Measurements from ENCODE around the gene KCNQ1.

Gene KCNQ1

GRCh38 chr11:2651826-2652271 lies 207.0 kb downstream of the KCNQ1 start:
- TF ChIP-seq CTCF (IDR thresholded peaks at IDR 0.05; ENCODE audit: low read length) (no peak), EZH2 (IDR thresholded peaks at IDR 0.05; ENCODE audit: borderline replicate concordance, low read length) (no peak)
- H4K20me1 ChIP-seq (ENCODE audit: insufficient read depth, low read length): no peaks in the 10 kb centered on the region
- no peaks in the 10 kb centered on the region for H3K79me2 ChIP-seq (ENCODE audit: insufficient read depth, low read length)
- H3K9me3 ChIP-seq (ENCODE audit: low read length): peaks cover 15% of the 10 kb centered on the region
- no peak overlapping the region for H3K4me2 ChIP-seq (ENCODE audit: low read length)
- no peaks in the 10 kb centered on the region for H3K9me2 ChIP-seq (ENCODE audit: low read depth, low read length)
- no peak overlapping the region for H2AFZ ChIP-seq (ENCODE audit: low read length)
- no peak overlapping the region for H3K27ac ChIP-seq (ENCODE audit: low read depth, low read length, poor library complexity, severe bottlenecking)
- H3K27me3 ChIP-seq (ENCODE audit: insufficient read depth, low read length): no peaks in the 10 kb centered on the region
- H3K9ac ChIP-seq (ENCODE audit: low read length): no peak overlapping the region
- H3K4me1 ChIP-seq (ENCODE audit: insufficient read depth, low read length, severe bottlenecking): no peaks in the 10 kb centered on the region
- no peak overlapping the region for H3K4me3 ChIP-seq (ENCODE audit: low read depth, low read length, poor library complexity, severe bottlenecking)
- no peaks in the 10 kb centered on the region for H3F3A ChIP-seq (ENCODE audit: insufficient read depth, low read length)
- no peaks in the 10 kb centered on the region for H3K36me3 ChIP-seq (ENCODE audit: insufficient read depth, low read length)

GRCh38 chr11:2652333-2653197 lies 207.8 kb downstream of the KCNQ1 start:
- H3K9me3 ChIP-seq (ENCODE audit: low read length): peaks cover 15% of the 10 kb centered on the region

GRCh38 chr11:2653198-2653551 lies 208.4 kb downstream of the KCNQ1 start:
- no peak for TF ChIP-seq EZH2 (IDR thresholded peaks at IDR 0.05; ENCODE audit: borderline replicate concordance, low read length)
- no peak for TF ChIP-seq CTCF (IDR thresholded peaks at IDR 0.05; ENCODE audit: low read length)
- no peak overlapping the region for H3K4me3 ChIP-seq (ENCODE audit: low read depth, low read length, poor library complexity, severe bottlenecking)
- no peaks in the 10 kb centered on the region for H3K9me2 ChIP-seq (ENCODE audit: low read depth, low read length)
- no peaks in the 10 kb centered on the region for H3K27me3 ChIP-seq (ENCODE audit: insufficient read depth, low read length)
- no peaks in the 10 kb centered on the region for H4K20me1 ChIP-seq (ENCODE audit: insufficient read depth, low read length)
- no peaks in the 10 kb centered on the region for H3K36me3 ChIP-seq (ENCODE audit: insufficient read depth, low read length)
- H3K79me2 ChIP-seq (ENCODE audit: insufficient read depth, low read length): no peaks in the 10 kb centered on the region
- H3K4me1 ChIP-seq (ENCODE audit: insufficient read depth, low read length, severe bottlenecking): no peaks in the 10 kb centered on the region
- H3K27ac ChIP-seq (ENCODE audit: low read depth, low read length, poor library complexity, severe bottlenecking): no peak overlapping the region
- no peak overlapping the region for H2AFZ ChIP-seq (ENCODE audit: low read length)
- peaks cover 15% of the 10 kb centered on the region for H3K9me3 ChIP-seq (ENCODE audit: low read length)
- no peaks in the 10 kb centered on the region for H3F3A ChIP-seq (ENCODE audit: insufficient read depth, low read length)
- no peak overlapping the region for H3K4me2 ChIP-seq (ENCODE audit: low read length)
- H3K9ac ChIP-seq (ENCODE audit: low read length): no peak overlapping the region

More at GRCh38 chr11:2652333-2653197, 207.8 kb downstream of the KCNQ1 start:
- no peak overlapping the region for H3K4me3 ChIP-seq (ENCODE audit: low read depth, low read length, poor library complexity, severe bottlenecking)
- no peak overlapping the region for H2AFZ ChIP-seq (ENCODE audit: low read length)
- H3K9ac ChIP-seq (ENCODE audit: low read length): no peak overlapping the region
- no peak overlapping the region for H3K4me2 ChIP-seq (ENCODE audit: low read length)
- H3K79me2 ChIP-seq (ENCODE audit: insufficient read depth, low read length): no peaks in the 10 kb centered on the region
- no peaks in the 10 kb centered on the region for H3K4me1 ChIP-seq (ENCODE audit: insufficient read depth, low read length, severe bottlenecking)
- no peak overlapping the region for H3K27ac ChIP-seq (ENCODE audit: low read depth, low read length, poor library complexity, severe bottlenecking)
- TF ChIP-seq EZH2 (IDR thresholded peaks at IDR 0.05; ENCODE audit: borderline replicate concordance, low read length): no peak
- no peak for TF ChIP-seq CTCF (IDR thresholded peaks at IDR 0.05; ENCODE audit: low read length)
- H4K20me1 ChIP-seq (ENCODE audit: insufficient read depth, low read length): no peaks in the 10 kb centered on the region
- no peaks in the 10 kb centered on the region for H3K27me3 ChIP-seq (ENCODE audit: insufficient read depth, low read length)
- no peaks in the 10 kb centered on the region for H3K9me2 ChIP-seq (ENCODE audit: low read depth, low read length)
- no peaks in the 10 kb centered on the region for H3F3A ChIP-seq (ENCODE audit: insufficient read depth, low read length)
- no peaks in the 10 kb centered on the region for H3K36me3 ChIP-seq (ENCODE audit: insufficient read depth, low read length)
